Fibroblast of villous mesenchyme (primary cell): ENCODE measurements around the gene CLCN7. TPM values are rescaled to one million over a fixed set of nuclear protein-coding genes. Genes with fewer than 3 reads are reported as not detected.

Experiments
- DNase-seq: peaks from one replicate; pipeline ENCODE4 v3.0.0-alpha.2; 2010; ENCODE audit warnings: low read depth
- H3K4me3 ChIP-seq: 2 replicates; pipeline ENCODE4 v1.5.1; 2011; ENCODE audit warnings: low read depth, mild to moderate bottlenecking, low read length
- total RNA-seq: library from RNA; depleted of rRNA; stranded (reverse); fragments of >200 nt; gene quantifications from 2 replicates; pipeline ENCODE4 v1.2.3, GENCODE V29; 2012
- TF ChIP-seq, protein P1 (sequence below): IDR thresholded peaks from 2 replicates; pipeline ENCODE4 v1.5.1; 2012; ENCODE audit warnings: low read depth, mild to moderate bottlenecking, low read length; ENCODE audit not compliant: insufficient read depth

CLCN7 gene
- total RNA-seq, 1 donor: 85.1 TPM

DNA sequence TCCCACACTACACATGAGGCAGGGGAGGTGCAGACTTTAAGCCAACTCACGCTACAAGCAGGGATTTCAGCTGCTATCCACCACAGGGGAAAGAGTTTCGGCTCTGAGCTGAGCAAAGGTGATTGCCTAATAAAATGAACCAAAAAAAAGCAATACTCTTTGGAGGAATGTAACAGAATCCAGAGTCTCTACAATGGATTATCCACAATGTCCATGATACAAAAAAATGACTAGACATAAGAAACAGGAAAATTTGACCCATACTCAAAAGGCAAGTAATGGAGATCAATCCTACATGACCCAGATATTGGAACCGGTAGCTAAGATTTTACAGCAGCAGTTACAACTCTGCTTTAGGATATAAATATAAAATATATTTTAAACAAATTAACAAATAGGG lies 39.7 kb upstream of the CLCN7 start:
- DNase-seq: no peak
- TF ChIP-seq, protein P1, sequence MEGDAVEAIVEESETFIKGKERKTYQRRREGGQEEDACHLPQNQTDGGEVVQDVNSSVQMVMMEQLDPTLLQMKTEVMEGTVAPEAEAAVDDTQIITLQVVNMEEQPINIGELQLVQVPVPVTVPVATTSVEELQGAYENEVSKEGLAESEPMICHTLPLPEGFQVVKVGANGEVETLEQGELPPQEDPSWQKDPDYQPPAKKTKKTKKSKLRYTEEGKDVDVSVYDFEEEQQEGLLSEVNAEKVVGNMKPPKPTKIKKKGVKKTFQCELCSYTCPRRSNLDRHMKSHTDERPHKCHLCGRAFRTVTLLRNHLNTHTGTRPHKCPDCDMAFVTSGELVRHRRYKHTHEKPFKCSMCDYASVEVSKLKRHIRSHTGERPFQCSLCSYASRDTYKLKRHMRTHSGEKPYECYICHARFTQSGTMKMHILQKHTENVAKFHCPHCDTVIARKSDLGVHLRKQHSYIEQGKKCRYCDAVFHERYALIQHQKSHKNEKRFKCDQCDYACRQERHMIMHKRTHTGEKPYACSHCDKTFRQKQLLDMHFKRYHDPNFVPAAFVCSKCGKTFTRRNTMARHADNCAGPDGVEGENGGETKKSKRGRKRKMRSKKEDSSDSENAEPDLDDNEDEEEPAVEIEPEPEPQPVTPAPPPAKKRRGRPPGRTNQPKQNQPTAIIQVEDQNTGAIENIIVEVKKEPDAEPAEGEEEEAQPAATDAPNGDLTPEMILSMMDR: no peak
- H3K4me3 ChIP-seq: no peak overlapping the region

DNA sequence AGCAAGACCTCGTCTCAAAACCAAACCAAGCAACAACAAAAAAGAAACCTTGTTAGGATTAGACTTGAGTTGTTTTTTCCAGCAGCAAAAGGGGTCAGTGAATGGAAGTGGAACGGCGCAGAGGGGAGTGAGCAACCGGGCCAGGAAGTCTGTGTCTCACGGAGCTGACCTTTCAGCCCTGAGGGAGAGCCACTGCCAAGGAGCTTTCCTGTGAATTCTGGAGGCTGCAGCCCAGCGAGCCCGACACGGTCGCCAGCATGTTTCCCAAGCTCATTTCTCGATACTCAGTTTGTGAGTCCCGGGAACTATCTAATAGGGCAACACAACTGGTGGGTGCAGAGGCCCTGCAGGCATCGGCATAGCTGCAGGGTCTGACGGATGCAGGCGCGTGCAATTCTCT lies 37.9 kb upstream of the CLCN7 start:
- TF ChIP-seq, protein P1: no peak

DNA sequence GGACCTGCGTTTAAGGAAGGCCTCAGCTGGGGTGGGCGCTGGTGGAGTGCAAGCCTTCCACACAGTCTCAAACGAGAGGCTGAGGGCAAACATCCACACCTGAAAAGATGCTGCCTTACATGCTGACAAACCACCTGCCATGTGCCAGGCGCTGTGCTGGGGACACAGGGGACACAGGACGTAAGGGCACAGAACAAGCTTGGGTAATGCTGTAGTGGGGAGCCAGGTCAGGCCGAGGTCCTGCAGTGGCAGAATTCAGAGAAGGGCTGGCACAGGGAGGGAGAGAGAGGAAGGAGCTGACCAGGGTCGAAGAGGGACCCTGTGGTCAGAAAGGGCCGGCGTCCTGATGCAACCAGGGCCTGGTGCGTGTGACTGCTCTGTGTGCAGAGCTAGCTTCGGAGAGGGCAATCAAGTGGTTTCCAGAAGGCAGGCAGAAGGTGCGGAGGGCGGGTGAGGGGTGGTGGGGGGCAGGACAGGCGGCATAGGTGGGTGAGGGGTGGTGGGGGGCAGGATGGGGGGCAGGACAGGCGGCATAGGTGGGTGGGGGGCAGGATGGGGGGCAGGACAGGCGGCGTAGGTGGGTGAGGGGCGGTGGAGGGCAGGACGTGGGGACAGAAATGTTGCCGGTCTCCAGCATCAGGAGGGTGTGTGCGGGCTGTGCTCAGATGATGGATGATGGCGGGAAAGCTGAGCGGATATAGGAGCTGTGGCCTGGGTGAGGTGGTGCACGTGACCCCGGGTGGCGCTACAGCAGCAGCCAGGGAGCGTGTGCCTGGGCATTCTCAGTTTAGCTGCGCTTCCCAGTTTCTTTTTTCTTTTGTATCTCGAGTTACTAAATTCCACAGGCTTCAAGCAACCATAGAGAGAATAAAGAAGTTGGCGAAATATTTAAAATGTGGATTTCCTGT lies 37.1 kb upstream of the CLCN7 start:
- no peak overlapping the region for H3K4me3 ChIP-seq
- TF ChIP-seq, protein P1: no peak
- no peak for DNase-seq

More for the DNA sequence above, 37.9 kb upstream of the CLCN7 start:
- DNase-seq: no peak
- no peak overlapping the region for H3K4me3 ChIP-seq

DNA sequence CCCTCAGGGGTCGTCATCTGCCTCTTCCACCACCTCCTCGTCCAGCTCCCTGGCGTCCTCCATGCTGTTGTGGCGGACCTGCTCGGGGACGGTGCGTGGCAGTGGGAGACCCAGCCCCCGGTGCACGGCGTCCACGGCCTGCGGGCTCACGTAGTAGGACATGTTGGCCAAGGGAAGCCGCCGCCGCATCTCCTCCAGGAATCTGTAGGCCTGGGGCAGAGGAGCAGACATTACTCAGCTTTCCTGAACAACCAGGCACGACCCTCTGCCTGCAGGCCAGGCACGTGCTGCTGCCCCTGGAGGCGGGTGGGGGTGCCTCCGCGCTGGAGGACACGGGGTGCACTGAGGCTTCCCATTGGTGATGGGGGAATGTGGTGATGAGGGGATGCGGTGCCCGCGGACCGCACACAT lies 36.1 kb upstream of the CLCN7 start:
- no peak for DNase-seq
- no peak overlapping the region for H3K4me3 ChIP-seq
- TF ChIP-seq, protein P1: no peak

DNA sequence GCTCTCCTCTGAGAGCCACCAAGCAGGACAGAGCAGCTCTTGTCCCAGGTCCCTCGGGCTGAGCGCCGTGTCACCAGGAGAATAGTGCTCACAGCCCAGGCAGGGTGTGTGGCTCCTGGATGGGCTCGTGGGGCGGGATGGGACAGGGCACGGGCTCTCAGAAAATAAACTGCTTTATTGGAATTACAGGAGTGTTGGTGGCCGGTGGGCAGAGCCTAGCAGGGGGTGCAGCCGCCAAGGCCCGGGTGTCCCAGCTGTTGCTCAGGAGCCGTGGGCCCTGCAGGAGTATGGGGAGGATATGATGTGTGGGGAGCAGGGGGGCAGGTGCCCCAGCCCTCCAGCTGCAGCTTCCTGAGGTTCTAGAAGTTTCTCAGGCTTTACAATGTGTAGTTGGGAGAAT lies 35.4 kb upstream of the CLCN7 start:
- H3K4me3 ChIP-seq: no peak overlapping the region
- TF ChIP-seq, protein P1: no peak
- no peak for DNase-seq

DNA sequence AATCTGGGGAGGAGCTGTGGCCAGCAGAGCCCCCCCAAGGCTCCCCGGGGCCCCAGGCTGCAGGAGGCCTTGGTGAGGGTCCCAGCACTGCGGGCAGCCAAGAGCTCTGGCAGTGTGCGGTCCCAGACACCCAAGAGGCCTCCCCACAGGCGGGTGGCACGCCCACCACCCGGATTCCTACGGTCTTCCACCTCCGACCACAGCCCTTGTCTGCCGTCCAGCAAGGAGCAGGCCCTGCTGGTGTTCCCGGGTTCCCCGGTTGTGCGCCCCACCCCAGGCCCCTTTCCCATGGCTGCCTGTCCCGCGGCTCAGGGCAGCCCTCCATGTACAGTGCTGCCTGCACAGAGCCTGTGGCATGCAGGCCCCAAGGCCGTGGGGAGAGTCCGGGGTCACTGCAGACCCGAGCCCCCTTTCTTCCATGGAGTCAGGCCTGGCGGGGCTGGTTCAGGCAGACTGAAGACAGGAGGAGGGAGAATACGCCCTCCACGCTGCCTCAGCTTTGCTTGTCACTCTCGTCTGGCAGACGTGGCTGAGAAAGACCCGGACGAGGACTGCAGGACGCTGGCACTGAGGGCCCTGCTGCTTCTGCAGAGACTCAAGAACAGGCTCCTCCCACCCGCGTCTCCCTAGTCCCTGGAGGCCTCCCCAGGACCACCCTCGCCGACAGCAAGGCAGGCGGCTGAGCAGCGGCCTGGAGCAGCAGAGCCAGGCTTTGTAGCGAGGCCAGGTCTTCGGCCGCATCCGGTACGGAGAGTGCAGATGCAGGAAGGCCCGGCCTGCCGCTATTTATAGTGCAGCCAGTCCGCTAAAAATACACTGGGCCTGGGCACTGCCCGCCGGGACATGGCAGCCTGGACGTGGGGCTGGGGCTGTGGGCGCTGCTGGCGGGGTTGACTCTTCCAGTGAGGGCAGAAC lies 34.7 kb upstream of the CLCN7 start:
- H3K4me3 ChIP-seq: no peak overlapping the region
- no peak for DNase-seq
- TF ChIP-seq, protein P1: no peak
